Ascending aorta (tissue), 2 donors: ENCODE measurements around the gene C11orf98. TPM values are rescaled to one million over a fixed set of nuclear protein-coding genes. Genes with fewer than 3 reads are reported as not detected.

Experiments used
- DNase-seq, 2 donors: peaks; one replicate each; pipeline ENCODE4 v3.0.0-alpha.2; 2019; ENCODE audit warnings: low spot score in 2 of 2
- H3K27ac ChIP-seq, 2 donors: fragments of 200-600 bp; sonication (generic); one replicate each; pipeline ENCODE4 v1.5.1; 2016 to 2017; ENCODE audit warnings: mild to moderate bottlenecking in 1 of 2
- H3K27me3 ChIP-seq: fragments of 200-600 bp; sonication (generic); one replicate; pipeline ENCODE4 v1.5.1; 2017
- H3K36me3 ChIP-seq, 2 donors: fragments of 200-600 bp; sonication (generic); one replicate each; pipeline ENCODE4 v1.5.1; 2016
- H3K4me1 ChIP-seq, 2 donors: fragments of 200-600 bp; sonication (generic); one replicate each; pipeline ENCODE4 v1.5.1; 2016 to 2017; ENCODE audit warnings: mild to moderate bottlenecking in 1 of 2
- H3K4me3 ChIP-seq, 2 donors: fragments of 200-600 bp; sonication (generic); one replicate each; pipeline ENCODE4 v1.5.1; 2016 to 2017; ENCODE audit warnings: mild to moderate bottlenecking in 1 of 2
- H3K9me3 ChIP-seq, 2 donors: fragments of 200-600 bp; sonication (generic); one replicate each; pipeline ENCODE4 v1.5.1; 2016
- intact Hi-C: fragments of 100-400 bp; cut with DNase I; formaldehyde crosslinking; loops from one replicate; pipeline ENCODE4 v1.15.1; 2023
- total RNA-seq: library from RNA; depleted of rRNA; stranded (reverse); fragments of >200 nt; gene quantifications from one replicate; pipeline ENCODE4 v1.1.0, GENCODE V29; 2016
- TF ChIP-seq, protein P1 (sequence below), 3 experiments: fragments of 200-600 bp in 2 of 3; fragments of 450-650 bp in 1 of 3; sonication (generic) in 2 of 3; IDR thresholded peaks; one replicate each; pipeline ENCODE4 v1.5.1; 2016 to 2019; ENCODE audit warnings: antibody characterized with exemption in 3 of 3, mild to moderate bottlenecking in 1 of 3, moderate library complexity in 1 of 3

C11orf98 gene
- total RNA-seq, 1 donor from 2014 or later = 49.8 TPM

DNA sequence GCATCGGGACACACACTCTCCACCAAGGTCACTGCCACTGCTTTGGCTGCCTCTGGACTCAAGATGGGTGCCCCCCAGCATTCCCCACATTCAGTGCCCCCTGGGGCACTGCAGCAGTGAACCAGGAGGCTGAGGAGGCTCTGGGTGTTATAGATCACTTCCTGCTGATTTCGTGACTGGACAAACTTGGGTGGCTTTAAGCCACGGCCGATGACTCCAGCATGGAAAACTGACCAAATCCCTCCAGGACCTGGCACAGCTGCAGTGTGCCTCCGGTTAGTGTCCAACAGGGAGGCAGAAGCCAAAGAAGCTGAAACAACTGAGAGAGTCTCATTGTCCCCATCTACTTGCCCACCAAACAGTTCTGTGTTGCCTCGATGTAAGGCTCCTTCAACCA lies 17.4 kb downstream of the C11orf98 start:
- H3K9me3 ChIP-seq = no peaks in the 10 kb centered on the region
- DNase-seq = no peak
- no peak overlapping the region for H3K4me3 ChIP-seq
- peaks cover 26 to 31% of the 10 kb centered on the region in 2 donors for H3K36me3 ChIP-seq
- TF ChIP-seq, protein P1, sequence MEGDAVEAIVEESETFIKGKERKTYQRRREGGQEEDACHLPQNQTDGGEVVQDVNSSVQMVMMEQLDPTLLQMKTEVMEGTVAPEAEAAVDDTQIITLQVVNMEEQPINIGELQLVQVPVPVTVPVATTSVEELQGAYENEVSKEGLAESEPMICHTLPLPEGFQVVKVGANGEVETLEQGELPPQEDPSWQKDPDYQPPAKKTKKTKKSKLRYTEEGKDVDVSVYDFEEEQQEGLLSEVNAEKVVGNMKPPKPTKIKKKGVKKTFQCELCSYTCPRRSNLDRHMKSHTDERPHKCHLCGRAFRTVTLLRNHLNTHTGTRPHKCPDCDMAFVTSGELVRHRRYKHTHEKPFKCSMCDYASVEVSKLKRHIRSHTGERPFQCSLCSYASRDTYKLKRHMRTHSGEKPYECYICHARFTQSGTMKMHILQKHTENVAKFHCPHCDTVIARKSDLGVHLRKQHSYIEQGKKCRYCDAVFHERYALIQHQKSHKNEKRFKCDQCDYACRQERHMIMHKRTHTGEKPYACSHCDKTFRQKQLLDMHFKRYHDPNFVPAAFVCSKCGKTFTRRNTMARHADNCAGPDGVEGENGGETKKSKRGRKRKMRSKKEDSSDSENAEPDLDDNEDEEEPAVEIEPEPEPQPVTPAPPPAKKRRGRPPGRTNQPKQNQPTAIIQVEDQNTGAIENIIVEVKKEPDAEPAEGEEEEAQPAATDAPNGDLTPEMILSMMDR (IDR thresholded peaks at IDR 0.05) = no peak
- no peak overlapping the region for H3K27ac ChIP-seq
- intact Hi-C loops = loop anchor here (2.0 to 5.0 kb wide), 2 partner anchors 45 to 57 kb away; partner anchors contain the start of genes MTA2 and TUT1
- no peaks in the 10 kb centered on the region for H3K27me3 ChIP-seq
- H3K4me1 ChIP-seq = peaks cover 4 to 26% of the 10 kb centered on the region in 2 donors

DNA sequence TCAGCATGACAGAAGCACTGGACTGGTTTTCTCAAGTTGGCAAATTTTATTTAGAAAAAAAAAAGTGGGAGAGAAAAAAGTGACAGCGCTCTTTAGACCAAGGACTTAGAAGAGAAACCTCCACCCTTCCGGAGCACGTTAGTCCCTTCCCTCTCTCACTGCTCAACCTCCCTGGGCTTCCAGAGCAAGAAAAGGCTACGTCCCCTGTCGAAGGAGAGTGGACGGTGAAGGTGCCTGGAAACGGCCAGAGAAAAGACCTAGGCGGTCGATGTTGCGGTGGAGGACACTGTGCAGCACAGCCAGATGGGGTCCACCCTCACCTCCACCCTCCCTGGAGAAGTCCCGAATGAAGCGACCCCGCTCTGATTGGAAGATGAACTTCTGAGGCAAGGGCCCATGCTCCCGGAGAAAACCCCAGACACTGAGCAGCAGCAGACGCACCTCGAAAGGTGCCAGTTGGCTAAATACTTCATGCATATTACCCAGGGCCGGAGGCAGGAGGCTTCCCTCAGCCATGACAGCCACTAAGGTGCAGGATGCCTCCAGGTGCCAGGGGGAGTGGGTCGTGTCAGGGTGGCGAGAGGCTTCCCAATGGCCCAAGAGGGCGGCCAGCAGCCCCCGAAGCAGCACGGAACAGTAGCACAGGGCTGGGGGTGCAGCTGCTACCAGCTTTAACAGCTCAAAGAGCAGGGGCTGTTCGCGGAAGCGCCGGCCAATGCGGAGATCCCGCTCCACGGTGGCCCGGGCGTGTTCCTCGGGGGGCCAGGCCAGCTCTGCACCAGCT lies 18.0 kb downstream of the C11orf98 start:
- intact Hi-C loops = loop anchor here (1.0 to 5.0 kb wide), 4 partner anchors 25 to 80 kb away; partner anchors contain the start of genes HNRNPUL2, MTA2 and TUT1
- H3K27me3 ChIP-seq = no peaks in the 10 kb centered on the region
- H3K27ac ChIP-seq = peak overlapping the region in 1 of 2 donors; percentile 32
- peak overlapping the region in 1 of 2 donors; percentile 34 for H3K4me3 ChIP-seq
- TF ChIP-seq, protein P1 (IDR thresholded peaks at IDR 0.05) = no peak
- H3K9me3 ChIP-seq = no peaks in the 10 kb centered on the region
- peaks cover 26 to 33% of the 10 kb centered on the region in 2 donors for H3K36me3 ChIP-seq
- H3K4me1 ChIP-seq = peaks cover 4 to 20% of the 10 kb centered on the region in 2 donors
- DNase-seq = no peak

- H3K9me3 ChIP-seq = no peaks in the 10 kb centered on the region
- intact Hi-C loops = loop anchor here (1.0 to 5.0 kb wide), 4 partner anchors 24 to 81 kb away; partner anchors contain the start of genes HNRNPUL2, MTA2 and TUT1
- H3K36me3 ChIP-seq = peaks cover 26 to 33% of the 10 kb centered on the region in 2 donors
- no peaks in the 10 kb centered on the region for H3K27me3 ChIP-seq
- peaks cover 4 to 14% of the 10 kb centered on the region in 2 donors for H3K4me1 ChIP-seq
- peak; percentile 97 to 100 for DNase-seq
- peak within 1 kb of the TSS; percentile 66 to 92 for H3K4me3 ChIP-seq
- H3K27ac ChIP-seq = peak within 1 kb of the TSS; percentile 89 to 92
- TF ChIP-seq, protein P1 (IDR thresholded peaks at IDR 0.05) = no peak
Observed at GRCh38 chr11:62645946-62646824, 18.8 kb downstream of the C11orf98 start, which contains the start of gene GANAB. Gene GANAB (minus strand): TSS chr11:62646613. CDS start chr11:62646599, 14 bp downstream.

DNA sequence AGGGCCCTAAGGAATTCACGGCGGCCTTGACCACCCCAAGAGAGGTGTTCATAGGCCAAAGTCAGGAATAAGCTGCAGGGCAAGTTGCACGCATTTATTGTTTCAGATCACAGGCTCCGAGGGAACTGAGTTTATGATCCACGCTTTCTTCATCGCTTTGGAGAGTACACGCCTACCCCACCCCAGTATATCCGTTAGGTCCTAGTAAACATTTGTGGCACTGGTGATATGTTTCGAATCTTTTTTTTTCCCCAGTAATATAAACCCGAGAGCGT lies 19.4 kb downstream of the C11orf98 start:
- DNase-seq = no peak
- Histone ChIP-seq H3K36me3 (peaks cover 26 to 33% of the 10 kb centered on the region in 2 donors), H3K27me3 (no peaks in the 10 kb centered on the region), H3K4me3 (peak overlapping the region; percentile 66 to 92), H3K27ac (peak overlapping the region; percentile 89 to 92), H3K4me1 (peaks cover 4 to 14% of the 10 kb centered on the region in 2 donors), H3K9me3 (no peaks in the 10 kb centered on the region)
- TF ChIP-seq, protein P1 (IDR thresholded peaks at IDR 0.05) = no peak
- intact Hi-C loops = loop anchor here (5.0 kb wide), 1 partner anchor 43 kb away; the partner anchor contains the start of gene MTA2

GRCh38 chr11:62644220-62644619 lies 20.8 kb downstream of the C11orf98 start:
- Histone ChIP-seq H3K27me3 (no peaks in the 10 kb centered on the region), H3K36me3 (peaks cover 21 to 26% of the 10 kb centered on the region in 2 donors), H3K27ac (no peak overlapping the region), H3K4me1 (peaks cover 4 to 14% of the 10 kb centered on the region in 2 donors), H3K9me3 (no peaks in the 10 kb centered on the region), H3K4me3 (no peak overlapping the region)
- TF ChIP-seq, protein P1 (IDR thresholded peaks at IDR 0.05) = no peak
- intact Hi-C loops = no loop called here
- no peak for DNase-seq
